T-cell (primary cell): Measurements from ENCODE around the gene MT1F. TPM values are rescaled to one million over a fixed set of nuclear protein-coding genes. Genes with fewer than 3 reads are reported as not detected.
"Not testable (repeated sequence)": the region's sequence is repeated elsewhere in the genome, so short reads cannot be mapped to it uniquely, and the experiment has no call there.

ENCODE experiments used
- ATAC-seq, 4 experiments: fragments of 200-7000 bp in 3 of 4; fragments of 150-1000 bp in 1 of 4; cut with Tn5 transposase; replicated peaks in 1 of 4; 1 replicate in 3 of 4; 2 replicates in 1 of 4; pipeline ENCODE4 v1.10.0; 2021; ENCODE audit warnings: moderate library complexity in 3 of 4, mild to moderate bottlenecking in 2 of 4, moderate number of reproducible peaks in 1 of 4
- CTCF ChIA-PET, 2 donors: fragments of 300-600 bp; sonication (Branson Sonifier 250); formaldehyde crosslinking; loops; one replicate each; lab custom pipeline; 2022; ENCODE audit warnings: antibody characterized with exemption in 2 of 2; lab: Charles Lee
- POLR2A ChIA-PET, 2 donors: fragments of 300-600 bp; sonication (Branson Sonifier 250); formaldehyde crosslinking; loops; one replicate each; lab custom pipeline; 2022; ENCODE audit warnings: antibody characterized with exemption in 2 of 2; lab: Charles Lee
- DNase-seq, 35 experiments: peaks; one replicate each; pipeline versions ENCODE4 v3.0.0 to v3.0.0-alpha.2; 2013 to 2023
- H3K27ac ChIP-seq: one replicate; pipeline ENCODE4 v1.5.1; 2013; ENCODE audit warnings: low read length
- H3K27me3 ChIP-seq, 2 experiments: replicated peaks in 1 of 2; 1 replicate in 1 of 2; 2 replicates in 1 of 2; pipeline versions ENCODE4 v1.6.1 to v1.7.0; 2013; ENCODE audit warnings: low read length in 1 of 2, mixed read lengths in 1 of 2; ENCODE audit not compliant: control insufficient read depth in 2 of 2, insufficient read depth in 2 of 2; ENCODE audit errors: extremely low read depth in 1 of 2
- H3K36me3 ChIP-seq, 2 donors: 1 replicate in 1 of 2; 2 replicates in 1 of 2; pipeline versions ENCODE4 v1.6.1 to v1.7.0; 2013; ENCODE audit warnings: low read length in 1 of 2; ENCODE audit not compliant: control insufficient read depth in 2 of 2, insufficient read depth in 1 of 2; ENCODE audit errors: extremely low read depth in 1 of 2
- H3K4me1 ChIP-seq, 2 experiments: 1 replicate in 1 of 2; 2 replicates in 1 of 2; pipeline versions ENCODE4 v1.6.1 to v1.7.0; 2013; ENCODE audit warnings: low read length in 2 of 2, mixed read lengths in 1 of 2; ENCODE audit not compliant: insufficient read depth in 2 of 2, control insufficient read depth in 1 of 2; ENCODE audit errors: extremely low read depth in 1 of 2
- H3K4me3 ChIP-seq, 2 donors: 1 replicate in 1 of 2; 2 replicates in 1 of 2; pipeline versions ENCODE4 v1.5.1 to v1.7.0; 2013; ENCODE audit warnings: mild to moderate bottlenecking in 2 of 2, low read length in 1 of 2, moderate library complexity in 1 of 2; ENCODE audit not compliant: control insufficient read depth in 1 of 2; ENCODE audit errors: extremely low read depth in 1 of 2
- H3K9me3 ChIP-seq: 2 replicates; pipeline ENCODE4 v1.7.0; 2013
- H3K27ac Mint-ChIP-seq, 2 donors: one replicate each; pipeline ENCODE4 v1.8.0; 2020 to 2021; ENCODE audit warnings: mild to moderate bottlenecking in 2 of 2, mixed read lengths in 2 of 2
- H3K27me3 Mint-ChIP-seq, 2 donors: one replicate each; pipeline ENCODE4 v1.8.0; 2021 to 2022; ENCODE audit warnings: mixed read lengths in 2 of 2
- H3K36me3 Mint-ChIP-seq: one replicate; pipeline ENCODE4 v1.8.0; 2021; ENCODE audit warnings: mixed read lengths
- H3K4me1 Mint-ChIP-seq, 3 donors: one replicate each; pipeline ENCODE4 v1.8.0; 2020 to 2022; ENCODE audit warnings: mixed read lengths in 3 of 3, mild to moderate bottlenecking in 1 of 3
- H3K4me3 Mint-ChIP-seq, 3 donors: one replicate each; pipeline ENCODE4 v1.8.0; 2020 to 2022; ENCODE audit warnings: mild to moderate bottlenecking in 3 of 3, mixed read lengths in 3 of 3, moderate library complexity in 3 of 3
- H3K9me3 Mint-ChIP-seq, 3 donors: one replicate each; pipeline ENCODE4 v1.8.0; 2020 to 2022; ENCODE audit warnings: mixed read lengths in 3 of 3
- WGBS: methylation state at CpG from one replicate; pipeline ENCODE4 v1.1.5; 2013; ENCODE audit warnings: missing lambda C conversion rate; ENCODE audit not compliant: insufficient coverage; 5-methylcytosine and 5-hydroxymethylcytosine counted together
- total RNA-seq, 35 experiments: library from RNA in 6 of 35; stranded (reverse) in 6 of 35; fragments of 120-200 nt in 1 of 35; gene quantifications; one replicate each; pipeline versions ENCODE4 v1.2.1 to v1.2.4 and lab custom pipeline; 2013 to 2026

MT1F gene
- total RNA-seq, 5 donors from 2014 or later (not counting 1 experiment from before 2014, with no cell fraction given), result 5.3 to 14.3 (median 9.3) TPM

DNA sequence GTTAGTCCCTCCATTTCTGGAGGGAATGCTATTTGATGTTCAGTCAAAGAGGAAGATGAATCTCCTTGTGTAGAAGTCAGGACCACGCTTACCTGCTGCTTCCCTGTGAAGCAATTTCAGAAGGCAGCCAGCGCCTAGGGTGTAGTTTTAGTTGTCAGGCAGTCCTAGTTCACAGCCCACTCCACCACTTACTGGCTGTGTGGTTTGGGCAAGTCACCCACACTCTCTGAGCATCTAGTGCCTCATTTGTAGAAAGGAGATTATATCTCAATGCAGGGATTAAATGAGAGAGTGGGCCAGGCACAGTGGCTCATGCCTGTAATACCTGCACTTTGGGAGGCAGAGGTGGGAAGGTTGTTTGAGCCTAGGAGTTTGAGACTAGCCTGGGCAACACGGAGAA, 14.4 kb downstream of the MT1F start:
- H3K27ac Mint-ChIP-seq, H3K36me3 ChIP-seq, H3K36me3 Mint-ChIP-seq, H3K9me3 Mint-ChIP-seq, H3K4me3 Mint-ChIP-seq, DNase-seq, H3K4me3 ChIP-seq, ATAC-seq, H3K9me3 ChIP-seq, H3K27ac ChIP-seq, POLR2A ChIA-PET: not testable (repeated sequence)
- no CpG with 5 or more reads among the region's 3 CpGs for WGBS
- CTCF ChIA-PET, result interaction anchor here in 1 of 2 donors (0.6 kb wide), 1 partner anchor 28 kb away, joined by 3 read pairs; no protein-coding TSS in a partner anchor
- peaks cover 37 to 66% of the 10 kb centered on the region in 2 donors for H3K27me3 Mint-ChIP-seq
- H3K27me3 ChIP-seq, result peaks cover 20 to 61% of the 10 kb centered on the region in 2 experiments
- peaks cover 27 to 40% (median 35%) of the 10 kb centered on the region in 3 donors for H3K4me1 Mint-ChIP-seq
- peaks cover 3 to 34% of the 10 kb centered on the region in 2 experiments for H3K4me1 ChIP-seq

DNA sequence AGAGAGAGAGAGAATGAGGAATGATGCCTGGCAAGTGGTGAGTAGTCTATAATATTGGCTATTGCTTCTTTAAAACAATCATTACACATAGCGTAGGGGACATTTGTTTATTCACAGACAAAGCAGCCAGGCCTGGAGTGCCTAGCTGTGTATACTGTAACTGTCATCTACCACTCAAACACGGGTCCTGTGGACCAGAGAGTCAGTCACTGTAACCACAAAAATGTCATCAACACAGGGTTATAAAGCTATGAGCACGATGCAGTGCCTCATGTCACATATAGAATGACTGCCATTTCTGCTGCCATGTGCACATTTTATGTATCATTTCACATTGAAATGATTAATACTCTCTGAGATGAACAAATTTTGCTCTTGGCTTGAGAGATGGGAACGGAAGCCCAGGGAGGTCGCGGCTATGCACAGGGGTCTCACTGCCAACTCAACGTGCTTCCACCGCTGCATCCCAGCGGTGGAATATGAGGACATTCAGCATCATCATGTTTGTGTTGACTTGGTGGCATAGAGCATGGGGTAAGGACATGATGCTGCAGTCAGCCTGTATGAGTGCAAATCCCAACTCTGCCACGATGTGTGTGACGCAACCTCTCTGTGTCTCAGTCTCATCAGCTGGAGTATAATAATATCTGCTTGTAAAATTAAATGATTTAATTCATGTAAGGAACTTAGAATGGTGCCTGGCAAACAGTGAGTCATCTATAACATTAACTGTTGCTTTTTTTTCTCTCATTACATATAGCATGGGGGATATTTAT, 15.2 kb downstream of the MT1F start:
- H3K27ac ChIP-seq, result no peak overlapping the region
- Mint-ChIP-seq H3K36me3 (no peaks in the 10 kb centered on the region), H3K27ac (no peak overlapping the region), H3K27me3 (peaks cover 30 to 63% of the 10 kb centered on the region in 2 donors), H3K9me3 (no peaks in the 10 kb centered on the region), H3K4me1 (peaks cover 22 to 34% (median 31%) of the 10 kb centered on the region in 3 donors), H3K4me3 (no peak overlapping the region)
- ATAC-seq (no peak), DNase-seq (no peak)
- H3K4me1 ChIP-seq, result peaks cover 3 to 27% of the 10 kb centered on the region in 2 experiments
- H3K9me3 ChIP-seq, result no peaks in the 10 kb centered on the region
- peaks cover 17 to 53% of the 10 kb centered on the region in 2 experiments for H3K27me3 ChIP-seq
- 80% methylated on average over 7 of the region's 11 CpGs for WGBS
- ChIA-PET CTCF (interaction anchor here in 1 of 2 donors (0.6 kb wide), 1 partner anchor 149 kb away, joined by 3 read pairs; no protein-coding TSS in a partner anchor), POLR2A (no interaction called here)
- no peak overlapping the region for H3K4me3 ChIP-seq
- H3K36me3 ChIP-seq, result no peaks in the 10 kb centered on the region

DNA sequence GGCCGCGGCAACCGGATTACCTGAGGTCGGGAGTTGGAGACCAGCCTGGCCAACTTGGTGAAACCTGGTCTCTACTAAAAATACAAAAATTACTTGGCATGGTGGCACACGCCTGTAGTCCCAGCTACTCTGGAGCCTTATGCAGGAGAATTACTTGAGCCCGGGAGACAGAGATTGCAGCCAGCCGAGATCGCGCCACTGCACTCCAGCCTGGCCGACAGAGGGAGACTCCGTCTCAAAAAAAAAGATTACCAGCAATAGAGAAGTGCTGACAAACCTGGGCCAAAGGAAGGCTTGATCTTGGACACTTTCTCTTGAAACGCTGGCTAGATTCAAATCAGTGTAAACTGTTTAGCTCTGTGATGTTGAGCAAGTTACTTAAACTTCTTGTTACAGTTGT, 16.2 kb downstream of the MT1F start:
- H3K4me1 Mint-ChIP-seq, result peaks cover 16 to 24% (median 23%) of the 10 kb centered on the region in 3 donors
- peak overlapping the region in 1 of 3 donors; percentile 45 for H3K4me3 Mint-ChIP-seq
- H3K9me3 Mint-ChIP-seq, result no peaks in the 10 kb centered on the region
- H3K27ac ChIP-seq, result no peak overlapping the region
- peaks cover 22 to 54% of the 10 kb centered on the region in 2 donors for H3K27me3 Mint-ChIP-seq
- no peak overlapping the region for H3K4me3 ChIP-seq
- H3K36me3 ChIP-seq, result no peaks in the 10 kb centered on the region
- WGBS, result 39% methylated on average over 7 of the region's 12 CpGs
- ChIA-PET POLR2A (no interaction called here), CTCF (interaction anchor here in 1 of 2 donors (0.7 to 1.5 kb wide), 2 partner anchors 28 to 298 kb away, joined by 3 to 8 read pairs; no protein-coding TSS in a partner anchor)
- no peak overlapping the region for H3K27ac Mint-ChIP-seq
- H3K36me3 Mint-ChIP-seq, result no peaks in the 10 kb centered on the region
- H3K9me3 ChIP-seq, result no peaks in the 10 kb centered on the region
- ATAC-seq (peak in 3 of 4 experiments; percentile 40 to 51 (median 43)), DNase-seq (peak in 7 of 35 experiments; percentile 18 to 46 (median 24))
- H3K4me1 ChIP-seq, result peaks cover 3 to 22% of the 10 kb centered on the region in 2 experiments
- peaks cover 14 to 43% of the 10 kb centered on the region in 2 experiments for H3K27me3 ChIP-seq

DNA sequence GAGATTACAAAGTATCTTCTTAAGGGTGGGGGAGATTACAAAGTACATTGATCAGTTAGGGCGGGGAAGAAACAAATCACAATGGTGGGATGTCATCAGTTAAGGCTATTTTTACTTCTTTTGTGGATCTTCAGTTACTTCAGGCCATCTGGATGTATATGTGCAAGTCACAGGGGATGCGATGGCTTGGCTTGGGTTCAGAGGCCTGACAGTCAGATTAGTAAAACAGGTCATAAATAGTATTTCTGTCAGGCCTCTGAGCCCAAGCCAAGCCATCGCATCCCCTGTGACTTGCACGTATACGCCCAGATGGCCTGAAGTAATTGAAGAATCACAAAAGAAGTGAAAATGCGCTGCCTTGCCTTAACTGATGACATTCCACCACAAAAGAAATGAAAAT, 16.8 kb downstream of the MT1F start:
- H3K36me3 ChIP-seq, H3K27ac ChIP-seq, ATAC-seq, DNase-seq, H3K9me3 ChIP-seq, H3K36me3 Mint-ChIP-seq, H3K27ac Mint-ChIP-seq, H3K4me3 ChIP-seq, H3K9me3 Mint-ChIP-seq, POLR2A ChIA-PET: not testable (repeated sequence)
- Histone ChIP-seq H3K4me1 (peaks cover 3 to 19% of the 10 kb centered on the region in 2 experiments), H3K27me3 (peaks cover 11 to 37% of the 10 kb centered on the region in 2 experiments)
- CTCF ChIA-PET, result interaction anchor here in 1 of 2 donors (1.5 kb wide), 1 partner anchor 27 kb away, joined by 8 read pairs; no protein-coding TSS in a partner anchor
- Mint-ChIP-seq H3K4me1 (peaks cover 14 to 21% (median 20%) of the 10 kb centered on the region in 3 donors), H3K4me3 (peak overlapping the region in 1 of 3 donors; percentile 85), H3K27me3 (peaks cover 18 to 49% of the 10 kb centered on the region in 2 donors)
- WGBS, result 80% methylated on average over 1 of the region's 6 CpGs

DNA sequence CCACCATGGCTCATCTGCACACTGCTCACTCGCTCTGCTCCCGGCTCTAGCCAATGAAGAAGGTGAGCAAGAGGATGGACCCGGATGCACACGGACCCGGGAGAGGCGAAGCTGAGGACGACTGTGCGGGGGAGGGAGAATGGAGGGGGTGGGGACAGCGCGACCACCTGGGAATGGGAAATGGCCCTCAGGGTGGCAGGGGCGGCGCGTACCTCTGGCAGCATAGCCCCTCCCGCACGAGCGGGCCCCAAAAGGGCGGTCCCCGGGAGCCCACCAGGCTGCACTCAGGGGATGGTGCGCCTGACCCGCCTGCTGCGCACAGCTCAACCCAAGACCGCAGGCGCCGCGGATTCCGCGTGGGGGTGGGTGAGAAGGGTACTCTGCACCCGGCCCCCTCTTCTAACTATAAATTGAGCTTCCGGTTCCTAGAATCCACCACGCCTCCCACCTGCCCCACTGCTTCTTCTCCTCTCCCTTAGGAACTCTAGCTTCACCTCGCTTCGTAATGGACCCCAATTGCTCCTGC, 18.0 kb downstream of the MT1F start:
- H3K9me3 ChIP-seq, result no peaks in the 10 kb centered on the region
- H3K27me3 Mint-ChIP-seq, result peaks cover 12 to 38% of the 10 kb centered on the region in 2 donors
- H3K9me3 Mint-ChIP-seq, result no peaks in the 10 kb centered on the region
- no peaks in the 10 kb centered on the region for H3K36me3 ChIP-seq
- peak overlapping the region; percentile 44 to 52 for H3K4me3 ChIP-seq
- peak overlapping the region; percentile 61 to 85 (median 66) for H3K4me3 Mint-ChIP-seq
- H3K4me1 Mint-ChIP-seq, result peaks cover 10 to 20% (median 16%) of the 10 kb centered on the region in 3 donors
- ChIA-PET CTCF (interaction anchor here (0.7 to 1.5 kb wide), 2 partner anchors 26 to 56 kb away, joined by 3 to 4 read pairs; no protein-coding TSS in a partner anchor), POLR2A (interaction anchor here (0.6 to 1.2 kb wide), 4 partner anchors 33 to 1733 kb away, joined by 3 to 10 read pairs (median 6); partner anchors contain the start of gene MT2A (in 1 of the 2))
- H3K27ac ChIP-seq, result no peak overlapping the region
- no peaks in the 10 kb centered on the region for H3K36me3 Mint-ChIP-seq
- ATAC-seq (peak; percentile 62 to 91 (median 84)), DNase-seq (peak in 31 of 35 experiments; percentile 18 to 67 (median 46))
- 0% methylated on average over 8 of the region's 32 CpGs for whole genome bisulfite sequencing
- peaks cover 8 to 25% of the 10 kb centered on the region in 2 experiments for H3K27me3 ChIP-seq
- H3K27ac Mint-ChIP-seq, result peak overlapping the region in 1 of 2 donors; percentile 78
- H3K4me1 ChIP-seq, result peaks cover 3 to 13% of the 10 kb centered on the region in 2 experiments

DNA sequence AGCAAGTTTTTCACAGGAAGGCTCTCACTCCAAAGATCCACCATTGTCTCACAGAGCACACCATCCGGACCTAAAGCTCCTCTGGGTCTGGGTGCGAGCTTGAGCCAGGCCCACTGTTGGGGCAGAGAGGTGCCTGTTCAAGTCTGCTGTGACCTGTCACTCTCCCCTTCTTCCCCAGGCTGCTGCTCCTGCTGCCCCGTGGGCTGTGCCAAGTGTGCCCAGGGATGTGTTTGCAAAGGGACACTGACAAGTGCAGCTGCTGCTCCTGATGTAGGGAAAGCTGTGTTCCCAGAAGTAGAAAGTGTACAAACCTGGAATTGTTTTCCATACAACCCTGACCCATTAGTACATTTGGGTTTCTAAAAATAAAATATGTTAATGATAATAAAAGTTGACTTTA, 19.7 kb downstream of the MT1F start:
- Mint-ChIP-seq H3K27ac (no peak overlapping the region), H3K9me3 (no peaks in the 10 kb centered on the region), H3K36me3 (no peaks in the 10 kb centered on the region), H3K27me3 (peaks cover 0 to 22% of the 10 kb centered on the region in 2 donors), H3K4me3 (no peak overlapping the region), H3K4me1 (peaks cover 16 to 28% (median 26%) of the 10 kb centered on the region in 3 donors)
- POLR2A ChIA-PET, result no interaction called here
- no peaks in the 10 kb centered on the region for H3K9me3 ChIP-seq
- DNase-seq (no peak), ATAC-seq (no peak)
- H3K36me3 ChIP-seq, result no peaks in the 10 kb centered on the region
- peaks cover 5 to 18% of the 10 kb centered on the region in 2 experiments for H3K27me3 ChIP-seq
- no peak overlapping the region for H3K27ac ChIP-seq
- H3K4me3 ChIP-seq, result no peak overlapping the region
- CTCF ChIA-PET, result no interaction called here
- peaks cover 7 to 23% of the 10 kb centered on the region in 2 experiments for H3K4me1 ChIP-seq
- 82% methylated on average over 2 of the region's 3 CpGs for WGBS
